ENCODE measurements around the gene KRTAP9-7.
"Not testable (repeated sequence)": the region's sequence is repeated elsewhere in the genome, so short reads cannot be mapped to it uniquely, and the experiment has no call there.

Gene KRTAP9-7, protein sequence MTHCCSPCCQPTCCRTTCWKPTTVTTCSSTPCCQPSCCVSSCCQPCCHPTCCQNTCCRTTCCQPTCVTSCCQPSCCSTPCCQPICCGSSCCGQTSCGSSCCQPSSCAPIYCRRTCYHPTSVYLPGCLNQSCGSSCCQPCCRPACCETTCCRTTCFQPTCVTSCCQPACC

DNA sequence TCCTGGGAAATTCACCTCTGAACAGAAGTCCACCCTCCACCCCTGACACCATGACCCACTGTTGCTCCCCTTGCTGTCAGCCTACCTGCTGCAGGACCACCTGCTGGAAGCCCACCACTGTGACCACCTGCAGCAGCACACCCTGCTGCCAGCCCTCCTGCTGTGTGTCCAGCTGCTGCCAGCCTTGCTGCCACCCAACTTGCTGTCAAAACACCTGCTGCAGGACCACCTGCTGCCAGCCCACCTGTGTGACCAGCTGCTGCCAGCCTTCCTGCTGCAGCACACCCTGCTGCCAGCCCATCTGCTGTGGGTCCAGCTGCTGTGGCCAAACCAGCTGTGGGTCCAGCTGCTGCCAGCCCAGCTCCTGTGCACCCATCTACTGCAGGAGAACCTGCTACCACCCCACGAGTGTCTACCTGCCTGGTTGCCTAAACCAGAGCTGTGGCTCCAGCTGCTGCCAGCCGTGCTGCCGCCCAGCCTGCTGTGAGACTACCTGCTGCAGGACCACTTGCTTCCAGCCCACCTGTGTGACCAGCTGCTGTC is at the start of gene KRTAP9-7:
Gene KRTAP9-7 (plus strand): TSS at position 51 of the 543 bp plus-strand sequence. CDS start 0 bp downstream, at position 51.
- DNase-seq (ENCODE audit: low read depth): not testable (repeated sequence)

DNA sequence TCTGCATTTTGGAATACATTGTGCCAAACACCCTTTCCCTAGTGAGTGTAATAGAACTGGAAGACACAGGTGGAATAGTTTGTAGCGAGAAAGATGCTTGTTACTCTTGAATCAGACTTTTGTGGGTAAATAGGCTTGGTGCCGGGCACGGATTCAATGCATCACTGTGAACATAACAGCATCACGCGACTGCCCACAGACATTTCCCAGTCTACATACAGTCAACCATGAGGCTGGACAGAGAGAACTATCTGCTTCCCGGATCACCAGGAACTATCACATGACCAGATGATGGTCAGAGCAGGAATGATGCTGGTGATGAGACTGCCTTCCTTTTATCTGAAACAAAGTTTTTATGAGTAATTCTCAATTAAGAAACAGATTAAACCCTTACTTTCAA is 49.4 kb upstream of the KRTAP9-7 start:
- DNase-seq (ENCODE audit: low read depth): no peak

DNA sequence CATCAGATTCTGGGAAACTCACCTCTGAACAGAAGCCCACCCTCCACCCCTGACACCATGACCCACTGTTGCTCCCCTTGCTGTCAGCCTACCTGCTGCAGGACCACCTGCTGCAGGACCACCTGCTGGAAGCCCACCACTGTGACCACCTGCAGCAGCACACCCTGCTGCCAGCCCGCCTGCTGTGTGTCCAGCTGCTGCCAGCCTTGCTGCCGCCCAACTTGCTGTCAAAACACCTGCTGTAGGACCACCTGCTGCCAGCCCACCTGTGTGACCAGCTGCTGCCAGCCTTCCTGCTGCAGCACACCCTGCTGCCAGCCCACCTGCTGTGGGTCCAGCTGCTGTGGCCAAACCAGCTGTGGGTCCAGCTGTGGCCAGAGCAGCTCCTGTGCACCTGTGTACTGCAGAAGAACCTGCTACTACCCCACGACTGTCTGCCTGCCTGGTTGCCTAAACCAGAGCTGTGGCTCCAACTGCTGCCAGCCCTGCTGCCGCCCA is 48.9 kb upstream of the KRTAP9-7 start, which contains the start of gene KRTAP9-2:
Gene KRTAP9-2 (plus strand): TSS at position 51 of the 498 bp plus-strand sequence. CDS start 7 bp downstream, at position 58.
- DNase-seq (ENCODE audit: low read depth): not testable (repeated sequence)

DNA sequence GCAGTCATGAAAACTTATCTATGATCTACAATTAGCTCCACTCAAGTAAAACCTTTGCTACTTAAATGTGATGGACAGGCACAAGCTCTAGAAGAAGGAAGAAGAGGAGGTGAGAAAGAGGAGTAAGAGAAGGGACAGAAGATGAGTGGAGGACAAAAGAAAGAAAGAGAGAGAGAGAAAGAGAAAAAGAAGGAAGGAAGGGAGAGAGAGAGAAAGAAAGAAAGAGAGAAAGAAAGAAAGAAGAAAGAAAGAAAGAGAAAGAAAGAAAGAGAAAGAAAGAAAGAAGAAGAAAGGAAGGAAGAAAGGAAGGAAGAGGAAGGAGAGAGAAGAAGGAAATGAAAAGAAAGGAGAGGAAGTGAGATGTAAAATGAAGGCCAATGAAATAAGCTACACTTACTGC is 45.4 kb upstream of the KRTAP9-7 start:
- no peak for DNase-seq (ENCODE audit: low read depth)

DNA sequence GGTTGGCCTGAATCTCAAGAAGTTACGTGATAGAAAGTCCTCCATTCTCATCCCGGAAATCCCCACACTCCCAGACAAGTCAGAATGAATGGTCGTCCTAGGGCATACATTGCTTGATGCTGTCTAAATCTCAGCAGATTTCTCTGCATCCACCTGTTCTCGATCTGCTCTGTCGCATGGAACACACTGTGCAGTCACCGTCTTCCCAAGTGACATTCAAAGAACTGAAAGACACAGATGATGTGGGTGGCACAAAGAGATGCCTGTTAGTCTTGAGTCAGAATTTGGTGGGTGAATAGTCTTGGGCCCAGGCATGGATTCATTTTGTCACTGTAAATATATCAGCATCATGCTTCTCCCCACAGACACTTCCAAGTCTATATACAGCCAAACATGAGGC is 43.8 kb upstream of the KRTAP9-7 start:
- no peak for DNase-seq (ENCODE audit: low read depth)

DNA sequence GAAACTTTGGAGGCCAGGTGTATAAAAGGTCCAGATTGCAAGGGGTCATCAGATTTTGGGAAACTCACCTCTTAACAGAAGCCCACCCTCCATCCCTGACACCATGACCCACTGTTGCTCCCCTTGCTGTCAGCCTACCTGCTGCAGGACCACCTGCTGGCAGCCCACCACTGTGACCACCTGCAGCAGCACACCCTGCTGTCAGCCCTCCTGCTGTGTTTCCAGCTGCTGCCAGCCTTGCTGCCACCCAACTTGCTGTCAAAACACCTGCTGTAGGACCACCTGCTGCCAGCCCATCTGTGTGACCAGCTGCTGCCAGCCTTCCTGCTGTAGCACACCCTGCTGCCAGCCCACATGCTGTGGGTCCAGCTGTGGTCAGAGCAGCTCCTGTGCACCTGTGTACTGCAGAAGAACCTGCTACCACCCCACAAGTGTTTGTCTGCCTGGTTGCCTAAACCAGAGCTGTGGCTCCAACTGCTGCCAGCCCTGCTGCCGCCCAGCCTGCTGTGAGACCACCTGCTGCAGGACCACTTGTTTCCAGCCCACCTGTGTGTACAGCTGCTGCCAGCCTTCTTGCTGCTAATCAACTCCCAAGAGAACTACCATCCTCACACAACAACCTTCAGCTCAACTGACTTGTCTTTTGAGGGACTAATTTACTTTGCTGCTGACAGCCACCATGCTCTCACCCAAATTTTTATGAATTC is 42.9 kb upstream of the KRTAP9-7 start, which contains the start of gene KRTAP9-3:
Gene KRTAP9-3 (plus strand): TSS at position 51 of the 707 bp plus-strand sequence. CDS start 53 bp downstream, at position 104.
- not testable (repeated sequence) for DNase-seq (ENCODE audit: low read depth)

DNA sequence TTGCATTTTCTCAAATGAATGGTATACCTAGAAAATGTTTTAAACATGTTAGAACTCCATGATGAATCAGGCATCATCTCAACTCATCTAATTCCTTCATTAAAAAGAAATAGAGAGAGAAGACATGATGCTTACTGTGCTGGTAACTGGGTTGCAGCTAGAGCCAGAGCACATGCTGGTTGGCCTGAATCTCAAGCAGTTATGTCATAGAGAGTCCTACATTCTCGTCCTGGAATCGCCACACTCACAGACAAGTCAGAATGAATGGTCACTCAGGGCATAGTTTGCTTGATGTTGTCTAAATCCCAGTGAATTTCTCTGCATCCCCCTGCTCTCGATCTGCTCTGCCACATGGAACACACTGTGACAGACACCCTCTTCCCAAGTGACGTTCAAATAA is 38.4 kb upstream of the KRTAP9-7 start:
- DNase-seq (ENCODE audit: low read depth): not testable (repeated sequence)

DNA sequence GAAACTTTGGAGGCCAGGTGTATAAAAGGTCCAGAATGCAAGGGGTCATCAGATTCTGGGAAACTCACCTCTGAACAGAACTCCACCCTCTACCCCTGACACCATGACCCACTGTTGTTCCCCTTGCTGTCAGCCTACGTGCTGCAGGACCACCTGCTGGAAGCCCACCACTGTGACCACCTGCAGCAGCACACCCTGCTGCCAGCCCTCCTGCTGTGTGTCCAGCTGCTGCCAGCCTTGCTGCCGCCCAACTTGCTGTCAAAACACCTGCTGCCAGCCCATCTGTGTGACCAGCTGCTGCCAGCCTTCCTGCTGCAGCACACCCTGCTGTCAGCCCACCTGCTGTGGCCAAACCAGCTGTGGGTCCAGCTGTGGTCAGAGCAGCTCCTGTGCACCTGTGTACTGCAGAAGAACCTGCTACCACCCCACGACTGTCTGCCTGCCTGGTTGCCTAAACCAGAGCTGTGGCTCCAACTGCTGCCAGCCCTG is 37.5 kb upstream of the KRTAP9-7 start, which contains the start of gene KRTAP9-8:
Gene KRTAP9-8 (plus strand): TSS at position 51 of the 489 bp plus-strand sequence. CDS start 53 bp downstream, at position 104.
- not testable (repeated sequence) for DNase-seq (ENCODE audit: low read depth)

DNA sequence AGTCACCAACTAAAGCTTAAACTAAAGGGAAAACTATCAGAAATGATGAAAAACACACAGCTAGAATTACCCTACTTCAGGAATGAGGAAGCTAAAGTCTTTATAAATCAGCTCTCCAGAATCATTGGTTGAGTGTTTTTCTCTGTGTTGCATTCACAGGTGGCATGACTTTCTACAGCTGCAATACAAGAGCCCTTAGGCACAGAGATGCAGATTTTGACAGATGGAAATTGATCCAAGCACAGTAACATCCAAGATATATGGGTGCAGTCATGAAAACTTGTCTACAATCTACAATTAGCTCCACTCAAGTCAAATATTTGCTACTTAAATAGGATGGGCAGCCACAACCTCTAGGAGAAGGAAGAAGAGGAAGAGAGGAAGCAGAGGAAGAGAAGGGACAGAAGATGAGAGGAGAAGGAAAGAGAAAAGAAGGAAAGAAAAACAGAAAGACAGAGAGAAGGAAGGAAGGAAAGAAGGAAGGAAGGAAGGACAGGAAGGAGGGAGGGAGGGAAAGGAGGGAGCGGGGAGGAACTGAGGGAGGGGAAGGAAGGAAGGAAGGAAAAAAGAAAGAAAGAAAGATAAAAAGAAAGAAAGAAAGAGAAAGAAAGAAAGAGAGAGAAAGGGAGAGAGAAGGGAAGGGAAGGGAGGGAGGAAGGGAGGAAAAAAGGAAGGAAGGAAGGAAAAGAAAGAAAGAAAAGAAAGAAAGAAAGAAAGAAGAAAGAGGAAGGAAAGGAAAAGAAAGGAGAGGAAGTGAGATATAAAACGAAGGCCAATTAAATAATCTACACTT is 28.3 kb upstream of the KRTAP9-7 start:
- DNase-seq (ENCODE audit: low read depth): not testable (repeated sequence)

DNA sequence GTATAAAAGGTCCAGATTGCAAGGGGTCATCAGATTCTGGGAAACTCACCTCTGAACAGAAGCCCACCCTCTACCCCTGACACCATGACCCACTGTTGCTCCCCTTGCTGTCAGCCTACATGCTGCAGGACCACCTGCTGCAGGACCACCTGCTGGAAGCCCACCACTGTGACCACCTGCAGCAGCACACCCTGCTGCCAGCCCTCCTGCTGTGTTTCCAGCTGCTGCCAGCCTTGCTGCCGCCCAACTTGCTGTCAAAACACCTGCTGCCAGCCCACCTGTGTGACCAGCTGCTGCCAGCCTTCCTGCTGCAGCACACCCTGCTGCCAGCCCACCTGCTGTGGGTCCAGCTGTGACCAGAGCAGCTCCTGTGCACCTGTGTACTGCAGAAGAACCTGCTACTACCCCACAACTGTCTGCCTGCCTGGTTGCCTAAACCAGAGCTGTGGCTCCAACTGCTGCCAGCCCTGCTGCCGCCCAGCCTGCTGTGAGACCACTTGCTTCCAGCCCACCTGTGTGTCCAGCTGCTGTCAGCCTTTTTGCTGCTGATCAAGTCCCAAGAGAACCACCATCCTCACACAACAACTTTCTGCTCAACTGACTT is 25.8 kb upstream of the KRTAP9-7 start, which contains the start of gene KRTAP9-4:
Gene KRTAP9-4 (plus strand): TSS at position 51 of the 604 bp plus-strand sequence. CDS start 34 bp downstream, at position 85.
- DNase-seq (ENCODE audit: low read depth): not testable (repeated sequence)

DNA sequence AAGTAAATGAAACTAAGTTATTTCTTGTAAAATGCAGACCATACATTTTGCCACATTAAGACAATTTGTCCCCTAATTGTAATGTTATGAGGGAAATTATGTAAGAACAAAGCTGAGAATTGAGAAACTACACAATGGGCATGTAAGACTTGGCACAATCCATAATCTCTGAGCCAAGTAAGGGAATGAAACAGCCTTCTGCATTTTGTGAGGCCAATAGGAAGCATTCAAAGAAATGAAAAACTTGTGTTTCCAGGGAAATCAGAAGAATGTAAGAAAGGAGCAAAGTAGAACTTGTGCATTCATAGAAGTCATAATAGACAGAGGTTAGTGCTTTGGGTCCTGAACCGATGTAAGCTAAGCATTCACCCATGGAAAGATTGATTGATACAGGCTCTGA is 24.2 kb upstream of the KRTAP9-7 start:
- no peak for DNase-seq (ENCODE audit: low read depth)

DNA sequence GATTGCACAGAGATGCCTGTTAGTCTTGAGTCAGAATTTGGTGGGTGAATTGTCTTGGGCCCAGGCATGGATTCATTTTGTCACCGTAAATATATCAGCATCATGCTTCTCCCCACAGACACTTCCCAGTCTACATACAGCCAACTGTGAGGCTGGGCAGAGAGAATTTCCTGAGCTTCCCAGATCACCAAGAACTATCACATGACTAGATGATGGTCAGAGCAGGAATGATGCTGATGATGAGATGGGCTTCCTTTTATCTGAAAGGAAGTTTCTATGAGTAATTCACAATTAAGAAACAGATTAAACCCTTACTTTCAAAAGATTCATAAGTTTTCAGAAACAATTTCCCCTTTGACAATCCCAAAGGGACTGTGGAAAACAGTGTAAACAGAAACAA is 20.6 kb upstream of the KRTAP9-7 start:
- no peak for DNase-seq (ENCODE audit: low read depth)

DNA sequence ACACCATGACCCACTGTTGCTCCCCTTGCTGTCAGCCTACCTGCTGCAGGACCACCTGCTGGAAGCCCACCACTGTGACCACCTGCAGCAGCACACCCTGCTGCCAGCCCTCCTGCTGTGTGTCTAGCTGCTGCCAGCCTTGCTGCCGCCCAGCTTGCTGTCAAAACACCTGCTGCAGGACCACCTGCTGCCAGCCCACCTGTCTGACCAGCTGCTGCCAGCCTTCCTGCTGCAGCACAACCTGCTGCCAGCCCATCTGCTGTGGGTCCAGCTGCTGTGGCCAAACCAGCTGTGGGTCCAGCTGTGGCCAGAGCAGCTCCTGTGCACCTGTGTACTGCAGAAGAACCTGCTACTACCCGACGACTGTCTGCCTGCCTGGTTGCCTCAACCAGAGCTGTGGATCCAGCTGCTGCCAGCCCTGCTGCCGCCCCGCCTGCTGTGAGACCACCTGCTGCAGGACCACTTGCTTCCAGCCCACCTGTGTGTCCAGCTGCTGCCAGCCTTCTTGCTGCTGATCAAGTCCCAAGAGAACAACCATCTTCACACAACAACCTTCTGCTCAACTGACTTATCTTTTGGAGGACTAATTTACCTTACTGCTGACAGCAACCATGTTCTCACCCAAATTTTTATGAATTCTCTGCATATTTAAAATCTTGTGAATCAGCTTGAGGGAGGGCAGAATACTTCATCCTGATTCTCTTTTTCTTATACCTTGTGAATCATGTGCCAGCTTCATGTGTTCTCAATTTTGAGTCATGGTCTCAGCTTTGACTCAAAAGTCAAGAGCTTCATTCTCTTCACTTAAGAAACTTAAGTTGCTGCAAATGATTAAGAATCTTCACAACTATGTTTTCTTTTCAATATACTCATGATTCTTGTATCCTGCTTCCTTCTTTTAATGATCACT is 19.9 kb upstream of the KRTAP9-7 start, which contains the start of gene KRTAP9-9:
Gene KRTAP9-9 (plus strand): TSS at position 4 of the 910 bp plus-strand sequence.
- not testable (repeated sequence) for DNase-seq (ENCODE audit: low read depth)

DNA sequence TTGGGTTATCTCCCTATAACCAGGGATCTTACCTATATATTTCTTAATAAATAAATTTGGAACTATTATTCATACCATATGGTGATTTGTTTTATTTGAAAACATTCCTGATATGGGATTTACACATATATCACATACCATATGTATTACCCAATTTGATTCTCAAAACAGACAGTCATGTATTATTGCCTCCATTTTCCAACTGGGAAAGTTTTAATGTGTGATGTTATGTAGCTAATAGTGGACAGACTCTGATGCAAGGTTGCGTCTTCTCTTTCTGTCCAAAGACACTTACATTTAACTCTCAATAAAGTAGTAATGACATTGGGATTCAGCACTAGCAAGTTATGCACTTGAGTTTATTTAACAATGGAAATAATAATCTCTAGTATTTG is 19.2 kb upstream of the KRTAP9-7 start:
- no peak for DNase-seq (ENCODE audit: low read depth)

DNA sequence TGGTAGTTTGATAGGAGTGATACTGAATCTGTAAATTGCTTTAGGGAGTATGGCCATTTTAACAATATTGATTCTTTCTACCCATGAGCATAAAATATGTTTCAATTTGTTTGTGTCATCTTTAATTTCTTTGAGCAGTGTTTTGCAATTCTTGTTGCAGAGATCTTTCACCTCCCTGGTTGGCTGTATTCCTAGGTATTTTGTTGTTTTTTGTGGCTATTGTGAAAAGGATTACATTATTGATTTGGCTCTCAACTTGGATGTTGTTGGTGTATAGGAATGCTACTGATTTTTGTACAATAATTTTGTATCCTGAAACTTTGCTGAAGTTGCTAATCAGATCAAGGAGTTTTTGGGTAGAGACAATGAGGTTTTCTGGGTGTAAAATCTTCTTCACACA is 17.1 kb upstream of the KRTAP9-7 start:
- no peak for DNase-seq (ENCODE audit: low read depth)

DNA sequence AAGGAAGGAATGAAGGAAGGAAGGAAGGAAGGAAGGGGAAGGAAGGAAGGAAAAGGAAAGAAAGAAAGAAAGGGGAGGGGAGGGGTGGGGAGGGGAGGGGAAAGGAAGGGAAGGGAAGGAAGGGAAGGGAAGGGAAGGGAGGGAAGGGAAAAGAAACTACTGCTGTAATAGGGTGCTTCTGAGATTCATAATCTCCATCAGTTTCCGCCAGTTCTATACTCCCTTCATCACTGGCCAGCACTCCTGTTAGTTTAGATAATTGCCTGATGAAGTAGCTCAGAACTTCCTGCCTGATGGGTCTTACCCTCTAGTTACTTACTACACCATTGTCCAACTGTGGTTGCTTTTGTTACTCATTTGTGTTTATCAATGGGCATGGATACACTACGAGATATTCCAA is 12.3 kb upstream of the KRTAP9-7 start:
- no peak for DNase-seq (ENCODE audit: low read depth)

DNA sequence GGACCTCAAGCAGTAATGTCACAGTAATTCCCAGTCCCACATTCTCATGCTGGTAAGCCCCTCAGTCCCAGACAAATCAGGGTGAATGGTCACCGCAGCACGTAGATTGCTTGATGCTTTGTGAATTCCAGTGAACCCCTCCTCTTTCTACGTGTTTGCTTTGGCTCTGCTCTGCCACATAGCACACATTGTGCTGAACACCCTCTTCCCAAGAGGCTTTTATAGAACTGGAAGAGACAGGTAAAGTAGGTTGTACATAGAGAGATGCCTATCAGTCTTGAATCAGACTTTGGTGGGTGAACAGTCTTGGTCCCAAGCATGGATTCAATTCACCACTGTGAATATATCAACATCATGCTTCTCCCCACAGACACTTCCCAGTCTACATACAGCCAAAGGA is 10.9 kb upstream of the KRTAP9-7 start:
- no peak for DNase-seq (ENCODE audit: low read depth)

DNA sequence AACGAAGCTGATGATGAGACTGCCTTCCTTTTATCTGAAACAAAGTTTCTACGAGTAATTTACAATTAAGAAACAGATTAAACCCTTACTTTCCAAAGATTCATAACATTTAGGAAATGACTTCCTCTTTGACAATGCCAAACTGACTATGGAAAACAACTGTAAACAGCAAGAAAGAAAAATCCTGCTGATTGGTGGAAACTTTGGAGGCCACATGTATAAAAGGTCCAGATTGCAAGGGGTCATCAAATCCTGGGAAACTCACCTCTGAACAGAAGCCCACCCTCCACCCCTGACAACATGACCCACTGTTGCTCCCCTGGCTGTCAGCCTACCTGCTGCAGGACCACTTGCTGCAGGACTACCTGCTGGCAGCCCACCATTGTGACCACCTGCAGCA is 10.4 kb upstream of the KRTAP9-7 start, which contains the start of gene KRTAP9-6:
Gene KRTAP9-6 (plus strand): TSS at position 301 of the 400 bp plus-strand sequence. CDS start 0 bp downstream, at position 301.
- no peak for DNase-seq (ENCODE audit: low read depth)

DNA sequence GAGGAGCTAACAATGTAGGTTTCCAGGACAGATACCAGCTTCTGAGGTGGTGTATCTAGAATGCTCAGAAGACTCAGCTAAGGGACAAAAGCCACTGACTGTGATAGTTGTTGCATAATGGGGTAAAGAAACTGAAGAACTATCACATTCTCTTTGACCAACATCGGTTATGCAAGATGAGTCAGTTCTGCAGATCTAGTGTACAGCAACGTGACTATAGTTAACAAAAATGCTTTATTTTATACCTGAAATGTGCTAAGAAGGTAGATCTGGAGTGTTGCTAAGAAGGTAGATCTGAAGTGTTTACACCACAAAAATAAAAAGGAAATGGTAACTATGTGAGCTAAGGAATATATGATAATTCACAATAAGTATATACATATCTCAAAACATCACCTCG is 7.8 kb upstream of the KRTAP9-7 start:
- no peak for DNase-seq (ENCODE audit: low read depth)

DNA sequence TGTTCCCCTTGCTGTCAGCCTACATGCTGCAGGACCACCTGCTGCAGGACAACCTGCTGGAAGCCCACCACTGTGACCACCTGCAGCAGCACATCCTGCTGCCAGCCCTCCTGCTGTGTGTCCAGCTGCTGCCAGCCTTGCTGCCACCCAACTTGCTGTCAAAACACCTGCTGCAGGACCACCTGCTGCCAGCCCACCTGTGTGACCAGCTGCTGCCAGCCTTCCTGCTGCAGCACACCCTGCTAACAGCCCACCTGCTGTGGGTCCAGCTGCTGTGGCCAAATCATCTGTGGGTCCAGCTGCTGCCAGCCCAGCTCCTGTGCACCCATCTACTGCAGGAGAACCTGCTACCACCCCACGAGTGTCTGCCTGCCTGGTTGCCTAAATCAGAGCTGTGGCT is 4.2 kb upstream of the KRTAP9-7 start:
- not testable (repeated sequence) for DNase-seq (ENCODE audit: low read depth)
